GM19351 (cell line): ENCODE measurements around the gene EID3.
"Not testable (repeated sequence)": the region's sequence is repeated elsewhere in the genome, so short reads cannot be mapped to it uniquely, and the experiment has no call there.

ENCODE experiments used
- ATAC-seq: cut with Tn5 transposase; IDR thresholded peaks from one replicate; pipeline ENCODE4 v1.9.1; 2021; ENCODE audit warnings: mild to moderate bottlenecking, moderate library complexity; ENCODE audit not compliant: unreplicated experiment

Gene EID3

GRCh38 chr12:104310751-104311633, 7.5 kb downstream of the EID3 start:
- no peak for ATAC-seq

- no peak for ATAC-seq
Observed at GRCh38 chr12:104312202-104312601, 8.7 kb downstream of the EID3 start.

GRCh38 chr12:104312654-104313053, 9.1 kb downstream of the EID3 start:
- no peak for ATAC-seq

GRCh38 chr12:104313568-104314241, 10.2 kb downstream of the EID3 start:
- no peak for ATAC-seq

GRCh38 chr12:104314242-104314614, 10.7 kb downstream of the EID3 start:
- ATAC-seq = no peak

- no peak for ATAC-seq
Observed at GRCh38 chr12:104315326-104316224, 12.0 kb downstream of the EID3 start.

GRCh38 chr12:104316936-104317335, 13.4 kb downstream of the EID3 start:
- no peak for ATAC-seq

GRCh38 chr12:104317538-104318210, 14.1 kb downstream of the EID3 start:
- no peak for ATAC-seq

- no peak for ATAC-seq
Observed at GRCh38 chr12:104319028-104319427, 15.5 kb downstream of the EID3 start.

GRCh38 chr12:104319918-104320626, 16.5 kb downstream of the EID3 start:
- no peak for ATAC-seq

- no peak for ATAC-seq
Observed at GRCh38 chr12:104320627-104321024, 17.1 kb downstream of the EID3 start.

GRCh38 chr12:104321949-104322348, 18.4 kb downstream of the EID3 start:
- ATAC-seq = no peak

- not testable (repeated sequence) for ATAC-seq
Observed at GRCh38 chr12:104322533-104322932, 19.0 kb downstream of the EID3 start.

GRCh38 chr12:104323899-104324298, 20.4 kb downstream of the EID3 start:
- no peak for ATAC-seq

- ATAC-seq = not testable (repeated sequence)
Observed at GRCh38 chr12:104328278-104328677, 24.7 kb downstream of the EID3 start.

- ATAC-seq = no peak
Observed at GRCh38 chr12:104328790-104329189, 25.3 kb downstream of the EID3 start.

- ATAC-seq = no peak
Observed at GRCh38 chr12:104329707-104330532, 26.4 kb downstream of the EID3 start.

GRCh38 chr12:104331376-104331775, 27.8 kb downstream of the EID3 start:
- ATAC-seq = no peak

GRCh38 chr12:104332273-104332672, 28.7 kb downstream of the EID3 start:
- ATAC-seq = not testable (repeated sequence)
